ENCODE measurements around the gene TFDP1.

DNA sequence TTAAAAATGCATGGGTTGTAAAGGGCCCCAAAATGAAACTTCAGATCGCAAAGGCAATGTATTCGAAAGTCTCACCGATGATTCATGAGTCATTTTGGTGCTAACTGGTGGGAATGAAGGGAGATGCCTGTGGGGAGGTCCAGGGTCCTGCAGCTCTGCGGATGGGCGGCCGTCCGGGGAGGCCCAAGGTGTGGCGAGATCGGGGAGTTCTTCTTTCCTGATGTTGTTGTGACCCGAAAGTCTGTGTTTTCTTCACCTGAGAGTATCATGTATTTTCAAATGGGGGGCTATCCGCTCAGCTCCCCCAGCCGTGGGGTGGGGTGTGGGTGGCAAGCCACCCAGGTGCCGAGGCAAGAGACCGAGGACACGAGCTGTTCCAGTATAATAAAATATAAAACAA is 36.5 kb downstream of the TFDP1 start:
- no peak for TF ChIP-seq EZH2 (IDR thresholded peaks at IDR 0.05)
- no peak for TF ChIP-seq POLR2AphosphoS5 (IDR thresholded peaks at IDR 0.05; ENCODE audit: borderline replicate concordance, low read depth, low read length)
- no peak for TF ChIP-seq FOXP2 (optimal IDR thresholded peaks at IDR 0.05; ENCODE audit: control extremely low read depth, extremely low read length, insufficient read depth)
